Measurements from ENCODE around the gene POLE.

- no peak for TF ChIP-seq CTCF (conservative IDR thresholded peaks at IDR 0.05; ENCODE audit: low read length)
- no peak for TF ChIP-seq EZH2phosphoT487 (IDR thresholded peaks at IDR 0.05; ENCODE audit: borderline replicate concordance, low read depth, low read length)
Observed at GRCh38 chr12:132713123-132713522, 26.0 kb upstream of the POLE start.
